ENCODE measurements around the gene GET4.

Gene GET4

GRCh38 chr7:856444-857095, 19.8 kb upstream of the GET4 start:
- DNase-seq (ENCODE audit: extremely low read depth, low read depth), result no peak
- TF ChIP-seq, protein P1, sequence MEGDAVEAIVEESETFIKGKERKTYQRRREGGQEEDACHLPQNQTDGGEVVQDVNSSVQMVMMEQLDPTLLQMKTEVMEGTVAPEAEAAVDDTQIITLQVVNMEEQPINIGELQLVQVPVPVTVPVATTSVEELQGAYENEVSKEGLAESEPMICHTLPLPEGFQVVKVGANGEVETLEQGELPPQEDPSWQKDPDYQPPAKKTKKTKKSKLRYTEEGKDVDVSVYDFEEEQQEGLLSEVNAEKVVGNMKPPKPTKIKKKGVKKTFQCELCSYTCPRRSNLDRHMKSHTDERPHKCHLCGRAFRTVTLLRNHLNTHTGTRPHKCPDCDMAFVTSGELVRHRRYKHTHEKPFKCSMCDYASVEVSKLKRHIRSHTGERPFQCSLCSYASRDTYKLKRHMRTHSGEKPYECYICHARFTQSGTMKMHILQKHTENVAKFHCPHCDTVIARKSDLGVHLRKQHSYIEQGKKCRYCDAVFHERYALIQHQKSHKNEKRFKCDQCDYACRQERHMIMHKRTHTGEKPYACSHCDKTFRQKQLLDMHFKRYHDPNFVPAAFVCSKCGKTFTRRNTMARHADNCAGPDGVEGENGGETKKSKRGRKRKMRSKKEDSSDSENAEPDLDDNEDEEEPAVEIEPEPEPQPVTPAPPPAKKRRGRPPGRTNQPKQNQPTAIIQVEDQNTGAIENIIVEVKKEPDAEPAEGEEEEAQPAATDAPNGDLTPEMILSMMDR (IDR thresholded peaks at IDR 0.05; ENCODE audit: low read depth, low read length), result no peak

- TF ChIP-seq, protein P1 (IDR thresholded peaks at IDR 0.05; ENCODE audit: low read depth, low read length), result no peak
- no peak for DNase-seq (ENCODE audit: extremely low read depth, low read depth)
Observed at GRCh38 chr7:857661-858060, 18.7 kb upstream of the GET4 start.

DNA sequence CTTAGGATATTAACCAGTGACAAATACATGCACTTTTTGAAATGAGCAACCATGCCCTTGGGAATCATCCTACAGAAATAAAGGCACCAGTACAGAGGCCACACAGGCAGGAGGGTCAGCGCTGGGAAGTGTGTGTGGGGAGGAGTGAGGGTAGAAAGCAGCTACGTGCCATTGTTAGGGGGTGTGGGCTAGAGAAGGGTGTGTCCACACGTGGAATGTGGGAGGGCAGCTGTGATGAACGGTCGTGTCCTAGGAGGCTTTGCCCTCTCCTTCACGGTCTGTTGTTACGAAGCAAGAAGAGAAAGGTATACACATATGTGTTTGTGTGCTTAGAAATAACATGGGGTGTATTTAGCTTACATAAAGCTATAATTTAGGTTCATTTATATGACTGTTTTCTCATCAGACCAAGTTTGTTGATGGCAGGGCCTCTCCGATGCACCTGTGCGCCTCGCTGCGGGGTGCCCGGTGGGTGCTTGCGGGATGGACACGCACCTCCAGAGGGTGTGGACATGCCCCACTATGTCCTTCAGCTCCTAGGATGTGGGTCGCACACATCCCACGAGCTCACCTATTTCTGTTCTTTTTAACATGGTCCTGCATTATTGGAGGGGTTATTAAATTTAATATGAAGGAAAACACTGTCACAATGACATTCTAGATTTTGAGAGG, 16.9 kb upstream of the GET4 start:
- DNase-seq (ENCODE audit: extremely low read depth, low read depth), result no peak
- TF ChIP-seq, protein P1 (IDR thresholded peaks at IDR 0.05; ENCODE audit: low read depth, low read length), result no peak

DNA sequence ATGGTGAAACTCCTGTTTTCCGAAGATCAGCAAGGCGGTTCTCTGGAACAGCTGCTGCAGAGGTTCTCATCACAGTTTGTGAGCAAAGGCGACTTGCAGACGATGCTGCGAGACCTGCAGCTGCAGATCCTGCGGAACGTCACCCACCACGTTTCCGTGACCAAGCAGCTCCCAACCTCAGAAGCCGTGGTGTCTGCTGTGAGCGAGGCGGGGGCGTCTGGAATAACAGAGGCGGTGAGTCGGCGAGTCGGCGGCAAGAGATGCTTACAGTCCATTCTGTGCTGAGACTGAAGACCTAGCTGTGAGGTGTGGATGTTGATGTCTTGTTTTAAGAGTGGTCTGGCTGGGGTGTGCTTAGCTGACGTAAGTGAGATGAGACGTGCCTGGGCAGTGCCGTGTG, 16.2 kb upstream of the GET4 start:
- TF ChIP-seq, protein P1 (IDR thresholded peaks at IDR 0.05; ENCODE audit: low read depth, low read length), result no peak
- no peak for DNase-seq (ENCODE audit: extremely low read depth, low read depth)

DNA sequence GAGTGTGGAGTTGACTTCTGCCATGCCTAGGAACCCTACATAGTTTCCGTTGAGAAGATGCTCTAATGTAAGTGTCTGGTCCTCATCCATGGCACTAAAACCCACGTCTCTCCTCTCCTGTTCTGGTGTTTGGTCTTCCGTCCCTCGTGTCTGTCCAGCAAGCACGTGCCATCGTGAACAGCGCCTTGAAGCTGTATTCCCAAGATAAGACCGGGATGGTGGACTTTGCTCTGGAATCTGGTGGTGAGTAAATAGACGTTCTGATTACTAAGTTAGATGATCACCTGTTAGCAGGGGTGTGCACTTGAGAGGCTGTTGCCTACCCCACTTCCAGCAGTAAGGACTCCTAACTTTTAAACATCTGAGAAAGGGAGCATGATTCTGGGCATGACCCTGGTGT, 15.1 kb upstream of the GET4 start:
- TF ChIP-seq, protein P1 (IDR thresholded peaks at IDR 0.05; ENCODE audit: low read depth, low read length), result no peak
- DNase-seq (ENCODE audit: extremely low read depth, low read depth), result no peak

- TF ChIP-seq, protein P1 (IDR thresholded peaks at IDR 0.05; ENCODE audit: low read depth, low read length), result no peak
- no peak for DNase-seq (ENCODE audit: extremely low read depth, low read depth)
Observed at GRCh38 chr7:862157-862556, 14.2 kb upstream of the GET4 start.

GRCh38 chr7:863106-863505, 13.2 kb upstream of the GET4 start:
- DNase-seq (ENCODE audit: extremely low read depth, low read depth), result no peak

More at GRCh38 chr7:863106-863505, 13.2 kb upstream of the GET4 start:
- TF ChIP-seq, protein P1 (IDR thresholded peaks at IDR 0.05; ENCODE audit: low read depth, low read length), result no peak

Data from AG09319 (cell line).